ENCODE measurements around the gene SLC39A12. TPM values are rescaled to one million over a fixed set of nuclear protein-coding genes. Genes with fewer than 3 reads are reported as not detected.

Gene SLC39A12
- total and polyA plus RNA-seq, 2 experiments from 2014 or later = not detected

- Histone ChIP-seq H3K9me2 (ENCODE audit: insufficient read depth) (no peaks in the 10 kb centered on the region), H3F3A (replicated peaks; ENCODE audit: low read depth) (no peaks in the 10 kb centered on the region), H3K4me2 (no peak overlapping the region), H3K36me3 (ENCODE audit: insufficient read depth) (no peaks in the 10 kb centered on the region), H3K79me2 (replicated peaks; ENCODE audit: insufficient read depth) (no peaks in the 10 kb centered on the region), H2AFZ (no peak overlapping the region), H4K20me1 (replicated peaks; ENCODE audit: insufficient read depth) (no peaks in the 10 kb centered on the region), H3K4me3 (no peak overlapping the region), H3K27ac (ENCODE audit: low read depth) (no peak overlapping the region), H3K4me1 (ENCODE audit: insufficient read depth) (peaks cover 4% of the 10 kb centered on the region; the same call in 1 of the 2 replicates), H3K27me3 (ENCODE audit: insufficient read depth) (no peaks in the 10 kb centered on the region)
- Mint-ChIP-seq H3K4me3 (no peak overlapping the region), H3K27me3 (ENCODE audit: insufficient read depth, low read depth, poor library complexity) (no peaks in the 10 kb centered on the region), H3K4me1 (peaks cover 4% of the 10 kb centered on the region), H3K27ac (no peak overlapping the region), H3K9me3 (no peaks in the 10 kb centered on the region), H3K36me3 (ENCODE audit: low read depth) (no peaks in the 10 kb centered on the region)
- TF ChIP-seq JUNB (IDR thresholded peaks at IDR 0.05; ENCODE audit: unreplicated experiment) (no peak), ZNF114 (CRISPR knock-in tag; IDR thresholded peaks at IDR 0.05) (no peak), CREB1 (CRISPR knock-in tag; IDR thresholded peaks at IDR 0.05; ENCODE audit: low read depth) (no peak), STAT1 (IDR thresholded peaks at IDR 0.05; ENCODE audit: unreplicated experiment) (no peak), EZH2phosphoT487 (IDR thresholded peaks at IDR 0.05; ENCODE audit: unreplicated experiment) (no peak), CTCF (conservative IDR thresholded peaks at IDR 0.05; ENCODE audit: low read depth in 2 of 2) (no peak), ZNF462 (CRISPR knock-in tag; IDR thresholded peaks at IDR 0.05) (no peak), REST (IDR thresholded peaks at IDR 0.05; ENCODE audit: unreplicated experiment) (no peak), NANOG (IDR thresholded peaks at IDR 0.05; ENCODE audit: borderline replicate concordance) (no peak), ZNF331 (CRISPR knock-in tag; IDR thresholded peaks at IDR 0.05; ENCODE audit: low read depth) (no peak)
- no peak for DNase-seq (ENCODE audit: low spot score)
- no peak for ATAC-seq
Observed at GRCh38 chr10:17980846-17981565, 29.3 kb downstream of the SLC39A12 start.
